Retinal pigment epithelial cell (primary cell): ENCODE data around the gene FBXO34.

ENCODE experiments used
- DNase-seq: peaks from one replicate; pipeline ENCODE4 v3.0.0-alpha.2; 2010; ENCODE audit warnings: low read depth
- H3K4me3 ChIP-seq: 2 replicates; pipeline ENCODE4 v1.5.1; 2011; ENCODE audit warnings: mild to moderate bottlenecking, low read length, control low read depth, moderate library complexity
- TF ChIP-seq, protein P1 (sequence below): conservative IDR thresholded peaks from 2 replicates; pipeline ENCODE4 v1.5.1; 2011; ENCODE audit warnings: low read depth, low read length, control low read depth, inconsistent platforms

FBXO34 gene

DNA sequence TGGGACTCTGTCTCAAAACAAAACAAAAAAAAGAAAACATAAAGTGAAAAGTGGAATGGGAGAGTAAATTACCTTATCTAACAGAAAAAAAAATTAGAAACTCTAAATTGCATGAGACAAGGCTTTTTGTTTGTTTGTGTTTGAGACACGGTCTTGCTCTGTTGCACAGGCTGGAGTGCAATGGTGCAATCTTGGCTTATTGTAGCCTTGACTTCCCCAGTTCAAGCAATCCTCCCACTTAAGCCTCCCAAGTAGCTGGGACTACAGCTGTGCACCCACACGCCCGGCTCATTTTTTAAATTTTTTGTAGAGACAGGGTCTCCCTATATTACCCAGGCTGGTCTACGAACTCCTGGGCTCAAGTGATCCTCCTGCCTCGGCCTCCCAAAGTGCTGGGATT is 17.9 kb upstream of the FBXO34 start:
- DNase-seq = no peak
- TF ChIP-seq, protein P1, sequence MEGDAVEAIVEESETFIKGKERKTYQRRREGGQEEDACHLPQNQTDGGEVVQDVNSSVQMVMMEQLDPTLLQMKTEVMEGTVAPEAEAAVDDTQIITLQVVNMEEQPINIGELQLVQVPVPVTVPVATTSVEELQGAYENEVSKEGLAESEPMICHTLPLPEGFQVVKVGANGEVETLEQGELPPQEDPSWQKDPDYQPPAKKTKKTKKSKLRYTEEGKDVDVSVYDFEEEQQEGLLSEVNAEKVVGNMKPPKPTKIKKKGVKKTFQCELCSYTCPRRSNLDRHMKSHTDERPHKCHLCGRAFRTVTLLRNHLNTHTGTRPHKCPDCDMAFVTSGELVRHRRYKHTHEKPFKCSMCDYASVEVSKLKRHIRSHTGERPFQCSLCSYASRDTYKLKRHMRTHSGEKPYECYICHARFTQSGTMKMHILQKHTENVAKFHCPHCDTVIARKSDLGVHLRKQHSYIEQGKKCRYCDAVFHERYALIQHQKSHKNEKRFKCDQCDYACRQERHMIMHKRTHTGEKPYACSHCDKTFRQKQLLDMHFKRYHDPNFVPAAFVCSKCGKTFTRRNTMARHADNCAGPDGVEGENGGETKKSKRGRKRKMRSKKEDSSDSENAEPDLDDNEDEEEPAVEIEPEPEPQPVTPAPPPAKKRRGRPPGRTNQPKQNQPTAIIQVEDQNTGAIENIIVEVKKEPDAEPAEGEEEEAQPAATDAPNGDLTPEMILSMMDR = no peak
- H3K4me3 ChIP-seq = no peak overlapping the region

DNA sequence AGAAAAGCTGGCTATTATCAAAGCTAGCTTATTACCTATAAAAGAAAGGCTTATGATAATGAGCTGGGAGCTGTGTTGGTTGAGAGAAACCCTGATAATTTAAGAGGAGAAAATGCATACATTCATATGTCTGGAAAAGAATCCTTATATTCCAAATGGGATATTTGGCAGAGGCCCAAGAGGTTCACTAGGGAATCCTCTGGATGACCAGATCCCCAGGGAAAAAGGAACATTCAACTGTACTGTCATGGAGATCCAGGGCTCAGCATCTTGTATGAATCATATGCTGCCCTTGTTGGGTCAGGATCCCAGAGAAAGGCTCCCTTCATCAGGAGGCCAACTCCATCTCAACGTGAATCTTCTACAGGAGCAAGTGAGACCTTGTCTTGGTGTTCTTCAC is 16.6 kb upstream of the FBXO34 start:
- H3K4me3 ChIP-seq = no peak overlapping the region
- DNase-seq = no peak
- TF ChIP-seq, protein P1 = no peak

DNA sequence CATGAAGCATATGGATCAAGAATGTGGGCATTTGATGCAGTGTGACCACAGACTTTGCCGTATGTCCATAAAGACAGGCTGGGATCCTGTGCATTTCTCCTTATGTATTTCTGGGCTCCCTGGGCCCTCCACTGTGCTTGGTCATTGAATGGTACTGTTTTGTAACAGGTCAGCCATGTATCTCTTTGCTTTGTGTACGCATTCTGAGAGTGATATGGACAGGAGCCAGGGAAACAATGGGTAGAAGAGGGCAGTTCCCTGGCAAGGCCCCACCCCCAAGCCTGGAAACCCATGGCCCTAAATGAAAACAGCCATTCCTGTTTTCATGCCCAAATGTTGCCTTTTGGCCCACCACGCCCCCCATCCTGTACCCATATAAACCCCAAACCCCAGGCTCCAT is 15.2 kb upstream of the FBXO34 start:
- H3K4me3 ChIP-seq = no peak overlapping the region
- TF ChIP-seq, protein P1 = no peak
- DNase-seq = no peak

DNA sequence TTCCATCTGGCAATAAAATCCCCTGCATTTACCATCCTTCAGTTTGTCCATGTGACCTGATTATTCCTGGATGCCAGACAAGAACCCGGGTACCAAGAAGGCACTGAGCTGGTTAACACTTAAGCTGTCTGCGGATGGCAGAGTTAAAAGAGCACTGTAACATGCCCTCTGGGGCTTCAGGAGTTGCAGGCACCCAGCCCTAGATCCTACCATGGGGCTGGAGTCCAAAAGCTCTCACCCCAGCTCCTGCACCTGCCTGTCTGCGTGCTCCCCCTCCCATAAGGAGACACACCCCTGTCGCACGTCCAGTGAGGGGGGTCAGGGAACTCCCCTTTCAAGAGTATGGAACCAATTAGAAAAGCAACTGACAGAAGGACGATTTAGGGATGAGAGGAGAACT is 14.6 kb upstream of the FBXO34 start:
- H3K4me3 ChIP-seq = no peak overlapping the region
- TF ChIP-seq, protein P1 = no peak
- no peak for DNase-seq

DNA sequence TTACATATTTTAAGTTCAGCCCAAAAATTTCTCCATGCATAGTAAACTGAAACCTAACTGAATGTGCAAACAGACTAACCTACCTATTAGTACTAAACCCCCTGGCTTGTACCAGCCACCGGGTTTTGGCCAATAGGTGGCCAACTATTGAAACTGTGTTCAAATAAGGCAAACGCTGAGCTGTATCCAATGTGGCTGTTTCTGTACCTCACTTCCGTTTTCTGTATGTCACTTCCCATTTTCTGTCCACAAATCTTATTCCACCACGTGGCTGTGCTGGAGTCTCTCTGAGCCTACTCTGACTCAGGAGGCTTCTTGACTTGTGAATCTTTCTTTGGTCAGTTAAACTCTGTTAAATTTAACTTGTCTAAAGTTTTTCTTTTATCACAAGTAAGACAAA is 6.0 kb upstream of the FBXO34 start:
- no peak overlapping the region for H3K4me3 ChIP-seq
- TF ChIP-seq, protein P1 = no peak
- DNase-seq = no peak

DNA sequence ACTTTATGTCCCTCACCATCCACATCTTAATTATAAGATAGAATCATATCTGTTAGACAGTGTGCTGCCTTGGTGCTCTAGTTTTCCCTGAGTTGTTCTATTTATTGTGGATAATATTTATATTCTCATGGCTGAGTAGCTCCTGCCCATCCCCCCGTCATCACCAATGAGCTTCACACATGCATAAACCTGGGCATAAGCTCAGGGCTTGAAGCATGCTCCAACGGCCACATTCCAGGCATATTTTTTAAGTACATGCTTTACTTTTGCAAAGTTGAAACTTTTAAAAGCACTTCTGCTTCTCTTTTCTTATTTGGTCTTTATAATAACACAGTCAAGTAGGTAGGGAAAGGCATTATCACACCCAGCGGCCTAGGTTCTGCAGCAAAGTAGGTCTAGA is 3.4 kb upstream of the FBXO34 start:
- TF ChIP-seq, protein P1 = no peak
- peak overlapping the region; percentile 7 for H3K4me3 ChIP-seq
- DNase-seq = peak; percentile 70

DNA sequence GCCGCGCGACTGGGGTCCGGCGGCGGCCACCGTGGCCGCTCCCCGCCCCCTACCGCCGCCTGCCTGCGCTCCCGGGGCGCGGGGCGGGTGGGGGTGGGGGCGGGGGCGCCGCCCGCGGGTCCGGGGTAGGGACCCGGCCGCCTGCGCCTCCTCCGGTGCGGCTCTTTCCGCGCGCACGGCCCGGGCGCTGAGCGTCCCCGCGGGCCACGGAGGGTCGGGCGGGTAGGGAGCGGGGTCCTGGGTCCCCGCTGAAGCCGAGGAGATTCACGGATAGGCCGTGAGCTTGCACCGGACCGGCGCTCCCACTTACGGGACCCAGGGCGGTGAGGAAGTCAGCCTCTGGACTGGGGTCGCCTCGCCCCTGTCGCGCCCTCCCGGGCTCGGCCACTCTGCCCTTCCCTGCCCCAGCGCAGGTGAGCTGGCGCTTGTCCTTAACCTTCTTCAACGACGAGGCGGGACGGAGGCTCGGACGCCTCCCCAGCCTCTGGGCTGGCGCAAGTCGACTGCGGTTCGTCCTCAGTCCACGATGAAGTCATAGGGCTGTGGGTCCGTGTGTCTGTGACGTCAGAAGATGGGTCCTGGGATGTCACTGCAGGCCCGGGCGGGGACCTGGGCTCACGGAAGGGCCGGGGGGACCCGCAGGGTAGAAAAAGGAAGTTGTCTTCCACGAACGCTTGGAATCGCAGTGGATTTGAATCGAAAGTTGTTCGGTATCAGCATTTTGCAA is 514 bp downstream of the FBXO34 start:
- TF ChIP-seq, protein P1 = no peak
- no peak for DNase-seq
- H3K4me3 ChIP-seq = peak overlapping the region; percentile 90
